H1 (cell line): ENCODE measurements around the gene SHROOM4. TPM values are rescaled to one million over a fixed set of nuclear protein-coding genes. Genes with fewer than 3 reads are reported as not detected.

Source experiments
- CTCF ChIA-PET: fragments of 300-600 bp; sonication (Branson Sonifier 250); formaldehyde crosslinking; loops from one replicate; lab custom pipeline; 2021; ENCODE audit not compliant: partially characterized antibody; lab: Charles Lee
- POLR2A ChIA-PET: fragments of 300-600 bp; sonication (Branson Sonifier 250); formaldehyde crosslinking; loops from one replicate; lab custom pipeline; 2021; ENCODE audit warnings: inconsistent platforms; ENCODE audit not compliant: partially characterized antibody; lab: Charles Lee
- DNase-seq, 2 experiments: peaks; one replicate each; pipeline versions ENCODE4 v3.0.0 to v3.0.0-alpha.2; 2010 to 2022; ENCODE audit warnings: low spot score in 2 of 2, low read depth in 1 of 2, mixed read lengths in 1 of 2
- FAIRE-seq: peaks from 2 replicates; lab custom pipeline; 2011; peaks lifted over from hg19 to GRCh38; lab: Jason Lieb, UNC
- H2AFZ ChIP-seq: 2 replicates; pipeline ENCODE4 v1.8.1; 2012; ENCODE audit warnings: low read length, inconsistent platforms
- H2AK5ac ChIP-seq: 2 replicates; pipeline ENCODE4 v1.6.1; 2013; ENCODE audit warnings: low read depth, low read length
- H2BK120ac ChIP-seq: replicated peaks from 2 replicates; pipeline ENCODE3; 2013; ENCODE audit warnings: low read depth, low read length, inconsistent platforms
- H2BK12ac ChIP-seq: 2 replicates; pipeline ENCODE4 v1.6.1; 2013; ENCODE audit warnings: low read depth, low read length
- H2BK15ac ChIP-seq: 2 replicates; pipeline ENCODE4 v1.6.1; 2013; ENCODE audit warnings: low read length
- H2BK20ac ChIP-seq: 2 replicates; pipeline ENCODE4 v1.6.1; 2013; ENCODE audit warnings: low read length
- H2BK5ac ChIP-seq: 2 replicates; pipeline ENCODE4 v1.6.1; 2013; ENCODE audit warnings: low read depth, low read length
- H3K14ac ChIP-seq: 2 replicates; pipeline ENCODE4 v1.6.1; 2013; ENCODE audit warnings: inconsistent platforms; ENCODE audit not compliant: insufficient read length
- H3K18ac ChIP-seq: 2 replicates; pipeline ENCODE4 v1.6.1; 2013; ENCODE audit warnings: low read length; ENCODE audit errors: extremely low read depth
- H3K23ac ChIP-seq: 2 replicates; pipeline ENCODE4 v1.6.1; 2013; ENCODE audit warnings: inconsistent platforms; ENCODE audit not compliant: insufficient read length
- H3K23me2 ChIP-seq: 2 replicates; pipeline ENCODE4 v1.6.1; 2013; ENCODE audit warnings: low read depth, low read length
- H3K27ac ChIP-seq: 2 replicates; pipeline ENCODE4 v1.6.1; 2011; ENCODE audit warnings: low read depth, low read length, inconsistent platforms
- H3K27me3 ChIP-seq, 4 experiments: replicated peaks in 1 of 4; 1 replicate in 1 of 4; 2 replicates in 3 of 4; pipeline versions ENCODE4 v1.6.1 to v1.8.1; 2011 to 2013; ENCODE audit warnings: low read length in 3 of 4, mild to moderate bottlenecking in 3 of 4, inconsistent platforms in 2 of 4, mixed read lengths in 2 of 4, moderate library complexity in 1 of 4; ENCODE audit not compliant: control insufficient read depth in 3 of 4, insufficient read depth in 3 of 4; ENCODE audit errors: extremely low read depth in 1 of 4
- H3K36me3 ChIP-seq, 4 experiments: 2 replicates each; pipeline versions ENCODE4 v1.6.1 to v1.8.1; 2011 to 2013; ENCODE audit warnings: mild to moderate bottlenecking in 4 of 4, low read length in 3 of 4, moderate library complexity in 2 of 4, control low read depth in 1 of 4, inconsistent platforms in 1 of 4; ENCODE audit not compliant: insufficient read depth in 4 of 4, control insufficient read depth in 2 of 4
- H3K4ac ChIP-seq: replicated peaks from 2 replicates; pipeline ENCODE3; 2013; ENCODE audit warnings: low read length, low read depth, mixed read lengths, inconsistent platforms; ENCODE audit not compliant: insufficient read length
- H3K4me1 ChIP-seq, 4 experiments: replicated peaks in 1 of 4; 1 replicate in 1 of 4; 2 replicates in 3 of 4; pipeline versions ENCODE4 v1.6.1 to v1.8.1; 2011 to 2013; ENCODE audit warnings: low read length in 3 of 4, inconsistent platforms in 2 of 4, mixed read lengths in 1 of 4; ENCODE audit not compliant: insufficient read depth in 4 of 4, control insufficient read depth in 3 of 4
- H3K4me2 ChIP-seq, 2 experiments: 2 replicates each; pipeline versions ENCODE4 v1.6.1 to v1.8.1; 2011 to 2013; ENCODE audit warnings: low read depth in 2 of 2, low read length in 2 of 2, control low read depth in 1 of 2, inconsistent platforms in 1 of 2, mild to moderate bottlenecking in 1 of 2; ENCODE audit not compliant: insufficient read depth in 1 of 2
- H3K4me3 ChIP-seq, 4 experiments: fragments of 200-600, 300-600 bp in 1 of 4; sonication (generic), shearing (Covaris generic), sonication (Bioruptor Twin) in 1 of 4; 2 replicates each; pipeline versions ENCODE4 v1.5.1 to v1.8.1; 2011 to 2016; ENCODE audit warnings: low read length in 4 of 4, low read depth in 3 of 4, control low read depth in 2 of 4, inconsistent platforms in 2 of 4, mild to moderate bottlenecking in 2 of 4, mixed read lengths in 1 of 4, moderate library complexity in 1 of 4; ENCODE audit not compliant: insufficient read depth in 2 of 4; ENCODE audit errors: extremely low read depth in 1 of 4
- H3K56ac ChIP-seq: replicated peaks from 2 replicates; pipeline ENCODE3; 2013; ENCODE audit warnings: low read depth, mild to moderate bottlenecking, mixed read lengths, low read length, inconsistent platforms; ENCODE audit not compliant: insufficient read length
- H3K79me1 ChIP-seq: 2 replicates; pipeline ENCODE4 v1.6.1; 2013; ENCODE audit warnings: low read depth, low read length, control low read depth
- H3K79me2 ChIP-seq, 2 experiments: 2 replicates each; pipeline versions ENCODE4 v1.6.1 to v1.8.1; 2012 to 2013; ENCODE audit warnings: low read length in 2 of 2, mild to moderate bottlenecking in 2 of 2, inconsistent platforms in 1 of 2; ENCODE audit not compliant: insufficient read depth in 2 of 2, control insufficient read depth in 1 of 2
- H3K9ac ChIP-seq, 4 experiments: replicated peaks in 1 of 4; 1 replicate in 1 of 4; 2 replicates in 3 of 4; pipeline versions ENCODE4 v1.6.1 to v1.8.1; 2011 to 2013; ENCODE audit warnings: low read depth in 3 of 4, low read length in 3 of 4, control low read depth in 2 of 4, mild to moderate bottlenecking in 2 of 4, moderate library complexity in 2 of 4, inconsistent platforms in 1 of 4; ENCODE audit errors: extremely low read depth in 1 of 4
- H3K9me3 ChIP-seq, 2 experiments: 2 replicates each; pipeline versions ENCODE4 v1.6.1 to v1.8.1; 2012 to 2013; ENCODE audit warnings: mild to moderate bottlenecking in 2 of 2, moderate library complexity in 2 of 2, control low read depth in 1 of 2, inconsistent platforms in 1 of 2, low read depth in 1 of 2, low read length in 1 of 2, mixed read lengths in 1 of 2; ENCODE audit not compliant: insufficient read depth in 2 of 2
- H4K20me1 ChIP-seq, 2 experiments: replicated peaks in 1 of 2; 2 replicates each; pipeline versions ENCODE3 to v1.8.1; 2011 to 2013; ENCODE audit warnings: inconsistent platforms in 2 of 2, low read length in 2 of 2, mild to moderate bottlenecking in 1 of 2; ENCODE audit not compliant: insufficient read depth in 2 of 2, control insufficient read depth in 1 of 2
- H4K5ac ChIP-seq: 2 replicates; pipeline ENCODE4 v1.6.1; 2013; ENCODE audit warnings: low read length, low read depth, mixed read lengths, inconsistent platforms; ENCODE audit not compliant: insufficient read length
- H4K8ac ChIP-seq: 2 replicates; pipeline ENCODE4 v1.8.0; 2013; ENCODE audit warnings: mild to moderate bottlenecking, moderate library complexity, low read length, inconsistent platforms; ENCODE audit not compliant: insufficient read depth; ENCODE audit errors: extremely low read depth
- H4K91ac ChIP-seq: replicated peaks from 2 replicates; pipeline ENCODE3; 2013; ENCODE audit warnings: low read length, mixed read lengths, inconsistent platforms; ENCODE audit not compliant: insufficient read length
- BACH1 ChIP-seq: IDR thresholded peaks from 2 replicates; pipeline ENCODE4 v1.6.1; 2012; ENCODE audit warnings: low read length, improper control_type of control experiment
- BRCA1 ChIP-seq: IDR thresholded peaks from 2 replicates; pipeline ENCODE4 v1.6.1; 2012; ENCODE audit warnings: low read depth, low read length, improper control_type of control experiment
- NANOG ChIP-seq: IDR thresholded peaks from 2 replicates; pipeline ENCODE4 v1.6.1; 2011; ENCODE audit warnings: low read length, low read depth, mild to moderate bottlenecking, inconsistent platforms; ENCODE audit not compliant: insufficient read depth, poor library complexity, severe bottlenecking
- NRF1 ChIP-seq: IDR thresholded peaks from 2 replicates; pipeline ENCODE4 v1.6.1; 2011; ENCODE audit warnings: mild to moderate bottlenecking, low read depth, low read length, improper control_type of control experiment
- POU5F1 ChIP-seq: IDR thresholded peaks from 2 replicates; pipeline ENCODE4 v1.6.1; 2011; ENCODE audit warnings: low read depth, mild to moderate bottlenecking, low read length, moderate library complexity
- RAD21 ChIP-seq, 2 experiments: IDR thresholded peaks in 1 of 2; conservative IDR thresholded peaks in 1 of 2; 2 replicates each; pipeline ENCODE4 v1.6.1; 2011; ENCODE audit warnings: low read depth in 2 of 2, low read length in 2 of 2, improper control_type of control experiment in 1 of 2, inconsistent platforms in 1 of 2, mild to moderate bottlenecking in 1 of 2, moderate library complexity in 1 of 2
- RBBP5 ChIP-seq: IDR thresholded peaks from 2 replicates; pipeline ENCODE4 v1.7.1; 2012; ENCODE audit warnings: low read depth, mild to moderate bottlenecking, inconsistent platforms, low read length, moderate library complexity, borderline replicate concordance
- RNF2 ChIP-seq: fragments of 200-900, 300-1000 bp; sonication (generic); IDR thresholded peaks from 2 replicates; pipeline ENCODE4 v1.7.1; 2016; ENCODE audit warnings: borderline replicate concordance, low read depth, mild to moderate bottlenecking, antibody characterized with exemption, low read length; ENCODE audit not compliant: poor library complexity, severe bottlenecking; ENCODE audit errors: missing control alignments
- TAF7 ChIP-seq: optimal IDR thresholded peaks from 2 replicates; pipeline ENCODE3; 2011; ENCODE audit warnings: low read depth, mild to moderate bottlenecking, inconsistent platforms, low read length, moderate library complexity, borderline replicate concordance
- USF2 ChIP-seq: IDR thresholded peaks from 2 replicates; pipeline ENCODE4 v1.6.1; 2011; ENCODE audit warnings: low read length, improper control_type of control experiment
- WGBS, 2 experiments: shearing (Covaris generic) in 1 of 2; methylation state at CpG; one replicate each; pipeline versions ENCODE4 v1.1.6 to v1.1.7; 2013 to 2015; ENCODE audit warnings: low lambda C conversion rate in 2 of 2, mixed read lengths in 2 of 2, inconsistent platforms in 1 of 2, low coverage in 1 of 2, missing lambda C conversion rate in 1 of 2; ENCODE audit not compliant: insufficient replicate concordance in 2 of 2, insufficient coverage in 1 of 2, insufficient read length in 1 of 2; ENCODE audit errors: extremely low coverage in 1 of 2, missing lambda C conversion rate in 1 of 2; 5-methylcytosine and 5-hydroxymethylcytosine counted together
- polyA plus RNA-seq, 7 experiments: library from polyadenylated mRNA; depleted of rRNA in 3 of 7; stranded (reverse) in 5 of 7; unstranded in 2 of 7; fragments of >200 nt in 5 of 7; fragments of 200-250 nt in 2 of 7; gene quantifications; 1 replicate in 5 of 7; 2 replicates in 1 of 7; 4 replicates in 1 of 7; pipeline versions ENCODE4 v1.2.1 to v1.2.3, GENCODE V29; 2011 to 2013; ENCODE audit warnings: missing spikeins in 2 of 7, mixed read lengths in 2 of 7
- total RNA-seq: library from RNA; stranded (reverse); fragmentation: NEBNext Ultra II Directional; extraction: Animal tissue kit (Norgen Biotek cat#: 25700); gene quantifications from 2 replicates; pipeline ENCODE4 v1.2.1, GENCODE V29; 2021

SHROOM4 gene
- total and polyA plus RNA-seq, 2 of the 8 experiments (the other 6 are each of a cell fraction or from before 2014, with no cell fraction given), result 1.6 to 5.6 TPM

- Histone ChIP-seq H2BK15ac (no peak overlapping the region), H4K20me1 (no peaks in the 10 kb centered on the region), H3K4me1 (no peaks in the 10 kb centered on the region), H2AK5ac (no peak overlapping the region), H2BK12ac (no peak overlapping the region), H3K4me3 (no peak overlapping the region), H3K23me2 (no peaks in the 10 kb centered on the region), H3K27me3 (no peaks in the 10 kb centered on the region), H3K14ac (no peak overlapping the region), H3K27ac (no peak overlapping the region), H2AFZ (no peak overlapping the region), H2BK20ac (no peak overlapping the region), H3K4me2 (no peak overlapping the region), H3K56ac (no peak overlapping the region), H4K5ac (no peak overlapping the region), H3K18ac (no peak overlapping the region), H3K4ac (no peak overlapping the region), H2BK120ac (no peak overlapping the region), H3K23ac (no peak overlapping the region), H2BK5ac (no peak overlapping the region), H4K91ac (no peak overlapping the region), H3K9me3 (no peaks in the 10 kb centered on the region), H3K9ac (no peak overlapping the region), H3K79me1 (no peaks in the 10 kb centered on the region), H3K36me3 (no peaks in the 10 kb centered on the region), H3K79me2 (no peaks in the 10 kb centered on the region), H4K8ac (no peak overlapping the region)
- DNase-seq (no peak), FAIRE-seq (no peak)
- WGBS, 2 experiments, result 70% methylated on average over 3 of the region's 3 CpGs; no CpG with 5 or more reads in 1 of the 2 experiments
- ChIA-PET CTCF (interaction anchor here (0.6 kb wide), 1 partner anchor 45 kb away, joined by 3 read pairs; no protein-coding TSS in a partner anchor), POLR2A (no interaction called here)
- no peak for TF ChIP-seq USF2
- TF ChIP-seq BACH1, result no peak
- no peak for TF ChIP-seq NRF1
- no peak for TF ChIP-seq RNF2
- no peak for TF ChIP-seq RAD21 (IDR thresholded peaks at IDR 0.05 in 1 of 2, conservative IDR thresholded peaks at IDR 0.05 in 1 of 2; ENCODE audit: low read depth in 2 of 2, low read length in 2 of 2)
- TF ChIP-seq BRCA1, result no peak
- TF ChIP-seq POU5F1, result no peak
- TF ChIP-seq TAF7, result no peak
- TF ChIP-seq RBBP5, result no peak
- no peak for TF ChIP-seq NANOG
Observed at GRCh38 chrX:50858548-50858947, 44.6 kb upstream of the SHROOM4 start.
